C4-2B (cell line): ENCODE measurements around the gene TPRN.

Experiments used
- ZFX ChIP-seq: fragments of 450-650 bp; IDR thresholded peaks from 2 replicates; pipeline ENCODE4 v1.6.1; 2017
- TF ChIP-seq, protein P1 (sequence below): fragments of 450-650 bp; conservative IDR thresholded peaks from 2 replicates; pipeline ENCODE4 v1.5.1; 2017; ENCODE audit warnings: mild to moderate bottlenecking

DNA sequence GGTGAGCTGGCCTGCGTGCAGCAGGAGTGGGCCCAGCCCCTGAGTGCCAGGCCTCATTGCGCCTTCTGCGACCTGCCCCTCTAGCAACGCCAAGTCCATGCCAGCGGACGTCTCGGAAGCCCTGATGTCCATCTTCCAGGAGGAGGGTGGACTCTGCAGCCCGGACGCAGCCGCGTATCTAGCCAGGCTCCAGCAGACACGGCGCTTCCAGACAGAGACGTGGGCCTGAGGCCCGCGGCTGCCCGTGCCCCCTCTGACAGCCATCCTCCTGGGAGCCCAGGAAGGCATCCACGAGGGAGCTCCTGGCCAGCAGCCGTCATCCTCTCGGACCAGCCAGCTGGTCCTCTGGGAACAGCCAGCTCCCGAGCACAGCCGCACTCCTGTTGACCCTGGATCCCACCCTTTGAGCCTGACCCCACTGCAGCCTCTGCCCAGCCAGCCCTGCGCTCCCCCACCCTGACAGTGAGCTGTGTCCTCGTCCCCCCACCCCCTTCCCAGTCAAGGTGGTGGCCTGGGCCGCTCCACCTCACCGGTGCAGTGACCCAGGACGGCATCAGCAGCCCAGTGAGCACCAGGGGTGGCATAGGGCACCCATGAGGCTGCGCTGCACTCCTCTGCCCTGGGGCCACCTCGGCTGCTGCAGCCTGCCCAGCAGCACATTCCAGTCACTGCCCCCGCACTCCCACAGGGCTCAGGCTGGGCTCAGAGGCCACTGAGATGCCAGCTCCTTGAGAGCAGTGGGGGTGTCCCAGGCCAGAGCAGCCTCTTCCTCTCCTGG is 15.8 kb upstream of the TPRN start:
- TF ChIP-seq, protein P1, sequence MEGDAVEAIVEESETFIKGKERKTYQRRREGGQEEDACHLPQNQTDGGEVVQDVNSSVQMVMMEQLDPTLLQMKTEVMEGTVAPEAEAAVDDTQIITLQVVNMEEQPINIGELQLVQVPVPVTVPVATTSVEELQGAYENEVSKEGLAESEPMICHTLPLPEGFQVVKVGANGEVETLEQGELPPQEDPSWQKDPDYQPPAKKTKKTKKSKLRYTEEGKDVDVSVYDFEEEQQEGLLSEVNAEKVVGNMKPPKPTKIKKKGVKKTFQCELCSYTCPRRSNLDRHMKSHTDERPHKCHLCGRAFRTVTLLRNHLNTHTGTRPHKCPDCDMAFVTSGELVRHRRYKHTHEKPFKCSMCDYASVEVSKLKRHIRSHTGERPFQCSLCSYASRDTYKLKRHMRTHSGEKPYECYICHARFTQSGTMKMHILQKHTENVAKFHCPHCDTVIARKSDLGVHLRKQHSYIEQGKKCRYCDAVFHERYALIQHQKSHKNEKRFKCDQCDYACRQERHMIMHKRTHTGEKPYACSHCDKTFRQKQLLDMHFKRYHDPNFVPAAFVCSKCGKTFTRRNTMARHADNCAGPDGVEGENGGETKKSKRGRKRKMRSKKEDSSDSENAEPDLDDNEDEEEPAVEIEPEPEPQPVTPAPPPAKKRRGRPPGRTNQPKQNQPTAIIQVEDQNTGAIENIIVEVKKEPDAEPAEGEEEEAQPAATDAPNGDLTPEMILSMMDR: no peak
- TF ChIP-seq ZFX: no peak
